ENCODE data around the gene DARS1.

The DARS1 gene

DNA sequence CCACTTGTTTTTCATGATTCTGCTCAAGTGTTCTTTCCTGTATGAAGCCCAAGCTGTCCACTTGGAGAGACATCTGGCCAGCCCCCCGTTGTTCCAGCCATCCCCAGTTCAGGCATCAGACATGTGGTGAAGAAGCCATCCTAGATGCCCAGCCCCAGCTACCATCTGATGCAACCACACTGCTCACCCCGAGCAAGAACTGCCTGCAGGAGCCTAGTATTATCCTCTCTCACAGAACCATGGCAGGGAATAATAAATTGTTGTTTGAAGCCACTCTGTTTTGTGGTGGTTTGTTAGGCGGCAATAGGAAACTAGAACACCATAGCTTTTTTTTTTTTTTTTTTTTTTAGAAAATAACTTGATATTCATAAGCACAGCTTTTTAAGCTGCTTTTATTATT, 19.5 kb upstream of the DARS1 start:
- no peak for TF ChIP-seq CTCF (IDR thresholded peaks at IDR 0.05; ENCODE audit: low read depth, low read length, missing control alignments)
- in situ Hi-C loops (cut with HindIII; ENCODE audit: low sequenced_read_pairs), result no loop called here

DNA sequence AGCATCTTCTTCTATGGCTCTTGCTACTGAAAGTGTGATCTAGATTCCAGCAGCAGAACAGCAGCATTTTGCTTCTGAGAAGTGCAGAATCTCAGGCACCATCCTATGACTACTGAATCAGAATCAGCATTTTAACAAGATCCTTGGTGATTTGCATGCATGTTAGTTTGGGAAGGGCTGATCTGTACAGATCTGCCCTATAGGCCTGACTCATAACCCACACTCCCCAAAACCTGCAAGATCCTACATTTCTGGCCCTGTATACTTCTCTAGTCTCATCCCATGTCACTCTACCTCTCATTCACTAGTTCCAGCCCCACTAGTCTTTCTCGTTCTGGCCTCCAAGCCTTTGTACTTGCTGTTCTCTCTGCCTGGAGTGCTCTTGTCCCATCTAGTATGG, 15.7 kb upstream of the DARS1 start:
- no peak for TF ChIP-seq CTCF (IDR thresholded peaks at IDR 0.05; ENCODE audit: low read depth, low read length, missing control alignments)
- DNase-seq (ENCODE audit: low read depth), result no peak
- in situ Hi-C loops (cut with HindIII; ENCODE audit: low sequenced_read_pairs), result no loop called here
- no peak overlapping the region for H3K4me3 ChIP-seq (ENCODE audit: low read depth, low read length)

More for the DNA sequence above, 19.5 kb upstream of the DARS1 start:
- no peak overlapping the region for H3K4me3 ChIP-seq (ENCODE audit: low read depth, low read length)
- DNase-seq (ENCODE audit: low read depth), result no peak

DNA sequence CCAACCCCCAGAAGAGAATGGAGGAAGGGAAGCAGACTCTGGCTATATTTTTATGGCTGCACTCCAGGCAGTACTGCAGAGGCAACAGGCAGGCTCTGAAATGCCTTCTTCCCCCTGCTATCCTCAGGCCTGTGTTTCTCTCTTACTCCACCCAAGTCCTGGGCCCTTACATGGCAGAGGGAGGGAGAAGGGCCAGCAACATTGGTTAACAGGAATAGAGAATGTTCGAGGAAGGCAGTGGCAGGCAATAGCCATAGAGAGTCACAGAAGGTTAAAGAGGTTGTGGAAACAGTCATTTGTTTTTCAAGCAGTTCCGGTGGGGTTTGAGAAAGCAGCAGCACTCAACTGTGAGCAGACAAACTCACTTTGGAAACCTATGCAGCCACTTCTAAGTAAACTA, 15.1 kb upstream of the DARS1 start:
- no peak overlapping the region for H3K4me3 ChIP-seq (ENCODE audit: low read depth, low read length)
- in situ Hi-C loops (cut with HindIII; ENCODE audit: low sequenced_read_pairs), result no loop called here
- DNase-seq (ENCODE audit: low read depth), result no peak
- no peak for TF ChIP-seq CTCF (IDR thresholded peaks at IDR 0.05; ENCODE audit: low read depth, low read length, missing control alignments)

- no peak for TF ChIP-seq CTCF (IDR thresholded peaks at IDR 0.05; ENCODE audit: low read depth, low read length, missing control alignments)
- H3K4me3 ChIP-seq (ENCODE audit: low read depth, low read length), result no peak overlapping the region
- DNase-seq (ENCODE audit: low read depth), result no peak
- in situ Hi-C loops (cut with HindIII; ENCODE audit: low sequenced_read_pairs), result no loop called here
Observed at GRCh38 chr2:135999899-136000298, 14.5 kb upstream of the DARS1 start.

- no peak for DNase-seq (ENCODE audit: low read depth)
- in situ Hi-C loops (cut with HindIII; ENCODE audit: low sequenced_read_pairs), result no loop called here
- H3K4me3 ChIP-seq (ENCODE audit: low read depth, low read length), result no peak overlapping the region
- no peak for TF ChIP-seq CTCF (IDR thresholded peaks at IDR 0.05; ENCODE audit: low read depth, low read length, missing control alignments)
Observed at GRCh38 chr2:135998879-135999278, 13.5 kb upstream of the DARS1 start.

GRCh38 chr2:135997380-135997779, 12.0 kb upstream of the DARS1 start:
- DNase-seq (ENCODE audit: low read depth), result no peak
- in situ Hi-C loops (cut with HindIII; ENCODE audit: low sequenced_read_pairs), result no loop called here
- no peak overlapping the region for H3K4me3 ChIP-seq (ENCODE audit: low read depth, low read length)
- TF ChIP-seq CTCF (IDR thresholded peaks at IDR 0.05; ENCODE audit: low read depth, low read length, missing control alignments), result no peak

DNA sequence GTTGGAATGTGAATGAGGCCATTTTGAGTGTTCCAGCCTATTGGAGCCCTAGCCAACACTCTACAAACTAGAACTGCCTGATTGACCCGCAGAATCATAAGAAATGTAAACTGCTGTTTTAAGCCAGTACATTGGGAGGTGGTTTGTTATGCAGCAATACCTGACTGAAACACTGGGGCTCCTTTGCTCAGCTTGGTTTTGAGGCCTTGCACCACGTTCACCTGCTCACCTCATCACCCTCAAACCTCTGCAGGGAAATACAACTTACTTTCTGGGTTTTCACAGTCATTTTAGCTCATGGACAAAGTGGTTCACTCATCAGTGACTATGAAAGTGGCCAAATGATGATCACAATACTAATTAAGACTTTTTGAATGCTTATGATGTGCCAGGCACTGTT, 10.9 kb upstream of the DARS1 start:
- no peak for DNase-seq (ENCODE audit: low read depth)
- no peak for TF ChIP-seq CTCF (IDR thresholded peaks at IDR 0.05; ENCODE audit: low read depth, low read length, missing control alignments)
- H3K4me3 ChIP-seq (ENCODE audit: low read depth, low read length), result no peak overlapping the region

More for the DNA sequence above, 10.9 kb upstream of the DARS1 start:
- in situ Hi-C loops (cut with HindIII; ENCODE audit: low sequenced_read_pairs), result no loop called here
